ENCODE results near the gene OTULINL. TPM values are rescaled to one million over a fixed set of nuclear protein-coding genes. Genes with fewer than 3 reads are reported as not detected.

Gene OTULINL
- polyA plus RNA-seq, 2 donors: 0.45 to 1.4 TPM

- Histone ChIP-seq H3K27me3 (ENCODE audit: control insufficient read depth in 1 of 2, insufficient read depth in 2 of 2, low read length in 2 of 2) (no peaks in the 10 kb centered on the region), H3K4me1 (ENCODE audit: control insufficient read depth in 2 of 2, insufficient read depth in 2 of 2, low read length in 1 of 2) (no peaks in the 10 kb centered on the region), H3K9me3 (ENCODE audit: control insufficient read depth in 2 of 2, insufficient read depth in 1 of 2, low read depth in 1 of 2, low read length in 1 of 2) (no peaks in the 10 kb centered on the region), H3K27ac (ENCODE audit: low read depth in 2 of 2, low read length in 1 of 2) (no peak overlapping the region), H3K36me3 (ENCODE audit: control insufficient read depth in 2 of 2, insufficient read depth in 2 of 2, low read length in 1 of 2) (no peaks in the 10 kb centered on the region), H3K4me3 (ENCODE audit: low read depth in 1 of 2, low read length in 2 of 2) (no peak overlapping the region)
- 47 to 51% methylated on average over 8 of the region's 8 CpGs for WGBS, 2 donors
Measured at GRCh38 chr5:14557203-14557770, 24.3 kb upstream of the OTULINL start.

- Histone ChIP-seq H3K36me3 (ENCODE audit: control insufficient read depth in 2 of 2, insufficient read depth in 2 of 2, low read length in 1 of 2) (no peaks in the 10 kb centered on the region), H3K9me3 (ENCODE audit: control insufficient read depth in 2 of 2, insufficient read depth in 1 of 2, low read depth in 1 of 2, low read length in 1 of 2) (no peaks in the 10 kb centered on the region), H3K27ac (ENCODE audit: low read depth in 2 of 2, low read length in 1 of 2) (no peak overlapping the region), H3K27me3 (ENCODE audit: control insufficient read depth in 1 of 2, insufficient read depth in 2 of 2, low read length in 2 of 2) (no peaks in the 10 kb centered on the region), H3K4me1 (ENCODE audit: control insufficient read depth in 2 of 2, insufficient read depth in 2 of 2, low read length in 1 of 2) (no peaks in the 10 kb centered on the region), H3K4me3 (ENCODE audit: low read depth in 1 of 2, low read length in 2 of 2) (no peak overlapping the region)
- 55 to 65% methylated on average over 8 of the region's 8 CpGs for WGBS, 2 donors
Measured at GRCh38 chr5:14557791-14558415, 23.7 kb upstream of the OTULINL start.

- H3K36me3 ChIP-seq (ENCODE audit: control insufficient read depth in 2 of 2, insufficient read depth in 2 of 2, low read length in 1 of 2): no peaks in the 10 kb centered on the region
- no peaks in the 10 kb centered on the region for H3K27me3 ChIP-seq (ENCODE audit: control insufficient read depth in 1 of 2, insufficient read depth in 2 of 2, low read length in 2 of 2)
- 31 to 38% methylated on average over 10 of the region's 10 CpGs for WGBS, 2 donors
- H3K9me3 ChIP-seq (ENCODE audit: control insufficient read depth in 2 of 2, insufficient read depth in 1 of 2, low read depth in 1 of 2, low read length in 1 of 2): no peaks in the 10 kb centered on the region
- H3K27ac ChIP-seq (ENCODE audit: low read depth in 2 of 2, low read length in 1 of 2): no peak overlapping the region
- H3K4me1 ChIP-seq (ENCODE audit: control insufficient read depth in 2 of 2, insufficient read depth in 2 of 2, low read length in 1 of 2): no peaks in the 10 kb centered on the region
- no peak overlapping the region for H3K4me3 ChIP-seq (ENCODE audit: low read depth in 1 of 2, low read length in 2 of 2)
Measured at GRCh38 chr5:14560091-14560595, 21.4 kb upstream of the OTULINL start.

GRCh38 chr5:14561741-14562140 lies 19.9 kb upstream of the OTULINL start:
- Histone ChIP-seq H3K4me1 (ENCODE audit: control insufficient read depth in 2 of 2, insufficient read depth in 2 of 2, low read length in 1 of 2) (no peaks in the 10 kb centered on the region), H3K27me3 (ENCODE audit: control insufficient read depth in 1 of 2, insufficient read depth in 2 of 2, low read length in 2 of 2) (no peaks in the 10 kb centered on the region), H3K36me3 (ENCODE audit: control insufficient read depth in 2 of 2, insufficient read depth in 2 of 2, low read length in 1 of 2) (no peaks in the 10 kb centered on the region), H3K4me3 (ENCODE audit: low read depth in 1 of 2, low read length in 2 of 2) (no peak overlapping the region), H3K27ac (ENCODE audit: low read depth in 2 of 2, low read length in 1 of 2) (no peak overlapping the region), H3K9me3 (ENCODE audit: control insufficient read depth in 2 of 2, insufficient read depth in 1 of 2, low read depth in 1 of 2, low read length in 1 of 2) (no peaks in the 10 kb centered on the region)
- WGBS, 2 donors: 86% methylated on average over 3 of the region's 3 CpGs

GRCh38 chr5:14568333-14568732 lies 13.3 kb upstream of the OTULINL start:
- no peaks in the 10 kb centered on the region for H3K36me3 ChIP-seq (ENCODE audit: control insufficient read depth in 2 of 2, insufficient read depth in 2 of 2, low read length in 1 of 2)
- H3K27ac ChIP-seq (ENCODE audit: low read depth in 2 of 2, low read length in 1 of 2): no peak overlapping the region
- H3K9me3 ChIP-seq (ENCODE audit: control insufficient read depth in 2 of 2, insufficient read depth in 1 of 2, low read depth in 1 of 2, low read length in 1 of 2): peaks cover 0 to 2% of the 10 kb centered on the region in 2 donors
- no peaks in the 10 kb centered on the region for H3K27me3 ChIP-seq (ENCODE audit: control insufficient read depth in 1 of 2, insufficient read depth in 2 of 2, low read length in 2 of 2)
- no peak overlapping the region for H3K4me3 ChIP-seq (ENCODE audit: low read depth in 1 of 2, low read length in 2 of 2)
- WGBS, 2 donors: 91 to 96% methylated on average over 1 of the region's 1 CpG
- no peaks in the 10 kb centered on the region for H3K4me1 ChIP-seq (ENCODE audit: control insufficient read depth in 2 of 2, insufficient read depth in 2 of 2, low read length in 1 of 2)

GRCh38 chr5:14569948-14570691 lies 11.5 kb upstream of the OTULINL start:
- no peak overlapping the region for H3K27ac ChIP-seq (ENCODE audit: low read depth in 2 of 2, low read length in 1 of 2)
- H3K4me1 ChIP-seq (ENCODE audit: control insufficient read depth in 2 of 2, insufficient read depth in 2 of 2, low read length in 1 of 2): no peaks in the 10 kb centered on the region
- 63 to 72% methylated on average over 4 of the region's 4 CpGs for WGBS, 2 donors
- H3K27me3 ChIP-seq (ENCODE audit: control insufficient read depth in 1 of 2, insufficient read depth in 2 of 2, low read length in 2 of 2): no peaks in the 10 kb centered on the region
- H3K9me3 ChIP-seq (ENCODE audit: control insufficient read depth in 2 of 2, insufficient read depth in 1 of 2, low read depth in 1 of 2, low read length in 1 of 2): peaks cover 0 to 2% of the 10 kb centered on the region in 2 donors
- H3K4me3 ChIP-seq (ENCODE audit: low read depth in 1 of 2, low read length in 2 of 2): no peak overlapping the region
- no peaks in the 10 kb centered on the region for H3K36me3 ChIP-seq (ENCODE audit: control insufficient read depth in 2 of 2, insufficient read depth in 2 of 2, low read length in 1 of 2)

- WGBS, 2 donors: 91 to 96% methylated on average over 1 of the region's 1 CpG
- Histone ChIP-seq H3K4me3 (ENCODE audit: low read depth in 1 of 2, low read length in 2 of 2) (no peak overlapping the region), H3K36me3 (ENCODE audit: control insufficient read depth in 2 of 2, insufficient read depth in 2 of 2, low read length in 1 of 2) (no peaks in the 10 kb centered on the region), H3K4me1 (ENCODE audit: control insufficient read depth in 2 of 2, insufficient read depth in 2 of 2, low read length in 1 of 2) (no peaks in the 10 kb centered on the region), H3K27me3 (ENCODE audit: control insufficient read depth in 1 of 2, insufficient read depth in 2 of 2, low read length in 2 of 2) (no peaks in the 10 kb centered on the region), H3K27ac (ENCODE audit: low read depth in 2 of 2, low read length in 1 of 2) (no peak overlapping the region), H3K9me3 (ENCODE audit: control insufficient read depth in 2 of 2, insufficient read depth in 1 of 2, low read depth in 1 of 2, low read length in 1 of 2) (peaks cover 0 to 2% of the 10 kb centered on the region in 2 donors)
Measured at GRCh38 chr5:14571901-14572300, 9.7 kb upstream of the OTULINL start.

- Histone ChIP-seq H3K27me3 (ENCODE audit: control insufficient read depth in 1 of 2, insufficient read depth in 2 of 2, low read length in 2 of 2) (no peaks in the 10 kb centered on the region), H3K27ac (ENCODE audit: low read depth in 2 of 2, low read length in 1 of 2) (no peak overlapping the region), H3K36me3 (ENCODE audit: control insufficient read depth in 2 of 2, insufficient read depth in 2 of 2, low read length in 1 of 2) (no peaks in the 10 kb centered on the region), H3K4me1 (ENCODE audit: control insufficient read depth in 2 of 2, insufficient read depth in 2 of 2, low read length in 1 of 2) (no peaks in the 10 kb centered on the region), H3K4me3 (ENCODE audit: low read depth in 1 of 2, low read length in 2 of 2) (no peak overlapping the region), H3K9me3 (ENCODE audit: control insufficient read depth in 2 of 2, insufficient read depth in 1 of 2, low read depth in 1 of 2, low read length in 1 of 2) (peaks cover 0 to 2% of the 10 kb centered on the region in 2 donors)
Measured at GRCh38 chr5:14572385-14572784, 9.2 kb upstream of the OTULINL start.

GRCh38 chr5:14572836-14573235 lies 8.8 kb upstream of the OTULINL start:
- H3K36me3 ChIP-seq (ENCODE audit: control insufficient read depth in 2 of 2, insufficient read depth in 2 of 2, low read length in 1 of 2): no peaks in the 10 kb centered on the region
- no peaks in the 10 kb centered on the region for H3K4me1 ChIP-seq (ENCODE audit: control insufficient read depth in 2 of 2, insufficient read depth in 2 of 2, low read length in 1 of 2)
- H3K27ac ChIP-seq (ENCODE audit: low read depth in 2 of 2, low read length in 1 of 2): no peak overlapping the region
- H3K27me3 ChIP-seq (ENCODE audit: control insufficient read depth in 1 of 2, insufficient read depth in 2 of 2, low read length in 2 of 2): no peaks in the 10 kb centered on the region
- no peak overlapping the region for H3K4me3 ChIP-seq (ENCODE audit: low read depth in 1 of 2, low read length in 2 of 2)
- 94 to 97% methylated on average over 4 of the region's 4 CpGs for WGBS, 2 donors
- H3K9me3 ChIP-seq (ENCODE audit: control insufficient read depth in 2 of 2, insufficient read depth in 1 of 2, low read depth in 1 of 2, low read length in 1 of 2): peaks cover 0 to 2% of the 10 kb centered on the region in 2 donors
